Astrocyte of the hippocampus (primary cell): ENCODE results near the gene HTATSF1.

Experiments
- DNase-seq: peaks from one replicate; pipeline ENCODE4 v3.0.0; 2011; ENCODE audit warnings: low read depth, low spot score

The HTATSF1 gene

DNA sequence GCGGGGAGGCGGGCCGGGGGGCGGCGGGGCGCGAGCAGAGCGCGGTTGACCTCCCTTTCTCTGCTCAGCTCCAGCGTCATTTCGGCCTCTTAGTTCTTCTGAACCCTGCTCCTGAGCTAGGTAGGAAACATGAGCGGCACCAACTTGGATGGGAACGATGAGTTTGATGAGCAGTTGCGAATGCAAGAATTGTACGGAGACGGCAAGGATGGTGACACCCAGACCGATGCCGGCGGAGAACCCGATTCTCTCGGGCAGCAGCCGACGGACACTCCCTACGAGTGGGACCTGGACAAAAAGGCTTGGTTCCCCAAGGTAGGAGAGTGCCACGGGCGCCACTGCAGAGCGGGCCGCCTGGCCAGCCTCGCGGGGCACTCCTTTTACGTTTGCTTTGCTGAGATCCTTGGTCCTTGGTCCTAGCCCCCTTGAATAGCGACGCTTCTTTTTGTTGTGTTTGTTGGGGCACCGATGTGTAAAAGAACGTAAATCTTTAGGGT lies at the start of gene HTATSF1:
TSS of gene HTATSF1 (plus strand) at position 37 of the 497 bp plus-strand sequence. CDS start at position 130, 93 bp downstream.
- DNase-seq, result no peak

DNA sequence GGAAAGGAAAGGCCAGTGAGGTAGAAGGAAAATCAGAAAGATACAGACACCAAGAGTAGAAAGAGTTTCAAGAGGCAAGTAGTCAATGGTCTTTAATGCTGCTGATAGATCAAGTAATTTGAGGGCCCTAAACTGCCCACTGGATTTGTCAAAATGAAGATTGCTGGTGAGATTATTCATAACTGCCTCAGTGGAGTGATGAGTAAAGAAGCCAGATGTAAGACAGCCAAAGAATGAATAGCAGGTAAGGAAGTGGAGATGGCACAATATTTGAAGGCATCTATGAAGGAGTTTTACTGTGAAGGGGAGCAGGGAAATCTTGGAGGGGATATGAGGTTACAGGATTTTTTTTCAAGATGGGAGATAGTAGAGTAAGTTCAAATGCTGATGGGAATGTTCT lies 49.4 kb upstream of the HTATSF1 start:
- DNase-seq, result no peak

DNA sequence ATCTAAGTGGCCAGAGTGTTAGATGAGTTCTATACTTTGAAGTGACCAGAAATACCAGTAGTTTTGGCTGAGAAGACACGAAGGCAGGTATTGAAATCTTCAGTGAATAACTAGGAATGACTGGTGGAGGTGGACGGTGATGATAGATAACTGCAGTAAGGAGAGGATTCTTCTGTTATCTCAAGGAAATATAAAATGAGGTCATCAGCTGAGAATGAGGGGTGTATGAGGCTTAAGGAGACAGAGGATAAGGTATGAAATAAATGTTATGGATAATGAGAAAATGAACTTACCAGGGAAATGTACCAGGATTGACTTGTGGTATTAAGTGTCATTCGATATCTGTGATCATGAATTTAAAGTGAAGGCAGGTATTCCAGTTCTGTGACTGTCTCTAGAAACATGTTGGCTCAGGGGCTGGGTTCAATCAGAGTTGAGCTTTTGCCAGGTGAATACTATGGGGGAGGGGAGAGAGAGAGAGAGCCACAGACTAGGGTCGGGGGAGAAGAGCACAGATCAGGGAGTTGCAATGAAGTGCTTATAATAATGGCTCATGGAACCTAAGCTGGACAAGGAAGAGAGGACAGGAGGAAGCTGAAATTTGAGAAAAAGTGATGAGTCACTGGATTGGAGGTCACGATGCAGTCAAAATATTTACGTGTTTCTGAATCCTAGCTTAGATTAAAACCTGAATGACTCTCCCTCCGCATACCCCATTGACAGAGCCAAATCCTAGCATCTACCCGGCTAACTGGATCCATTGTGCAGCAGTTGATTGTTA lies 47.2 kb upstream of the HTATSF1 start:
- no peak for DNase-seq

GRCh38 chrX:136452614-136453013 lies 44.8 kb upstream of the HTATSF1 start:
- DNase-seq, result no peak

DNA sequence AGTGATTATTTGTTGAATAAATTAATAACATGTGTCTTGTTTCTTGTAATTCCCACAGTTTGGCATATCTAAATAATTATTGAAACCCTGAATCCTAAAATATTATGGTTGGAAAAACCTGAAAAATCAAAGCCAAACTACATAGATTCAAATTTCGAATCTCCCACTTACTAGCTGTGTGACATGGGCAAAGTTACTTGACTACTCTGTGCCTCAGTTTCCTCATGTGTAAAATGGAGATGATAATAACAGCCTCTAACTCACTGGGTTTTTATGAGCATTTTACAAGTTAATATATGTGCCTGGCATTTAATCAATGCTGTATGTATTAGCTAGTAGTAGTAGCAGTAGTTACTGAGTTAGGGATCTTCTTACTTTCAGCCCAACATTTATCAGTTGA lies 44.3 kb upstream of the HTATSF1 start:
- no peak for DNase-seq

DNA sequence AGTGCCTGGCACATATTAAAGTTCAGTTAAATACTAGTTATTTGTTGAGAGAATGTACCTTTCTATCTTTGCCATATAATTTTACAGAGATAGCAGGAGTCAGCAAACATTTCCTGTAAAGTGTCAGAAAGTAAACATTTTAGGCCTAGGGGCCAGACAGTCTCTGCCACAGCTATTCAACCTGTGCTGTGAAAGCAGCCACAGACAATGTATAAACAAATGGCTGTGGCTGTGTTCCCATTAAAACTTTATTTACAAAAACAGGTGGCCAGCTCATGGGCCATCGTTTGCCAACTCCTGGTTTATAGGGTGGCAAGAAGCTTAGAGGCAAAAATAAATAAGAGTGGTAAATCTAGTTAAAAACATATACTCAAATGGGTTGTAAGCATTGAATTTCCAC lies 43.6 kb upstream of the HTATSF1 start:
- DNase-seq, result no peak

DNA sequence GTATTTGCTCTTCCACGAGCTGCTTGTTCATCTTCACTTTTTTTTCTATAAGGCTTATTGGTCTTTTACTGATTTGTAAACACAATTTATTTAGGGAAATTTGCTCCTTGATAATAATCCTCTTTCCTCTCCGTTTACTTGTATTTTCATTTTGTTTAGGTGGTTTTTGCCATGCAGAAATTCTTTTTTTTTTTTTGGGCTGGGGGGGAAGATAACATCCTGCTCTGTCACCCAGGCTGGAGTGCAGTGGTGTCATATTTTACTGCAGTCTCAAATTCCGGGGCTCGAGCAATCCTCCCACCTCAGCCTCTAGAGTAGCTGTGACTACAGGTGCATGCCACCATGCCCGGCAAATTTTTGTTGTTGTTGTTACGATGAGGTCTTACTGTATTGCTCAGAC lies 41.3 kb upstream of the HTATSF1 start:
- no peak for DNase-seq

DNA sequence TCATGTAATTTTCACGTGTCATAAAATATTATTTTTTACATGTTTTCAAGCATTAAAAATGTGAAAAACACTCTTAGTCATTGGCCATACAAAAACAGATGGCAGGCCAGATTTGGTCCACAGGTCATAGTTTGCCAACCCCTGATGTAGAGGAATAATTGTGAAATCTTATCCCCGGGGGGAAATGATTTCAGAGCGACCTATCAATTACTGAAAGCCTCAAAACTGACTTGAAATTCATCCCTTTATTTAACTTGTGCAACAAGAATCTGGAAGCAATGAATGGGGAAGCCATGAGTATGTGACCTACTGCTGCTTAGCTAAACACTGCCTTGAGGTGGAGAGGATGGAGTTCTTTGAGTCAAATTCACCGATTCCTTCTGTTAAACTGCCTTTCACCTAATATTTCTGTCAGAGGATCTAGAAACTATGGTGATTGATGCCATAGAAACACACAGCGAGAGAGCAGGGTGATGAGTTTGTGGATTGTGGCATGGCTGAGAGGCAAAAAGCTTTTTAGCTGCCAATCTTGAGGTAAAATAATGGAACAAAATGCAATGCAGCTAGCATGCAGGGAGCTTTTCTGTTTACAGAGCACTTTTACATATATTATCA lies 40.0 kb upstream of the HTATSF1 start:
- no peak for DNase-seq

DNA sequence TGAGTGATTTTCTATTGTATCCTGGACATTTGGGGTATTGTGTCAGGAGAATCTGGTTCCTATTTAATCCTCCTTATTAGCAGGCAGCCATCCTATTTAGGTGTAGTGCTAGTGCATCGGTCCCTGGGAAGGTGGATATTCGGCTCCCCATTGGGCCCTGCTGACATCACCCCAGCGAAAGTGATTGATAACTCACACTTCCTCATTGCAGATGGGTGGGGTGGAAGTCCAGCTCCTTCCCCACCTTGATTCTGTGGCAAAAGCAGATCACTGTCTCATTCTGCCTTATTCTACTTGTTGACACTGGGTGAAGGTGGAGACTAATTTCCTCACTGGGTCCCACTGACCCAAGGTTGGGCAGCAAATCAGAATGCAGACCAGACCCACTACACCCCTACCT lies 32.8 kb upstream of the HTATSF1 start:
- DNase-seq, result no peak

GRCh38 chrX:136467303-136467702 lies 30.1 kb upstream of the HTATSF1 start:
- no peak for DNase-seq

GRCh38 chrX:136468391-136469103 lies 28.8 kb upstream of the HTATSF1 start:
- DNase-seq, result no peak

DNA sequence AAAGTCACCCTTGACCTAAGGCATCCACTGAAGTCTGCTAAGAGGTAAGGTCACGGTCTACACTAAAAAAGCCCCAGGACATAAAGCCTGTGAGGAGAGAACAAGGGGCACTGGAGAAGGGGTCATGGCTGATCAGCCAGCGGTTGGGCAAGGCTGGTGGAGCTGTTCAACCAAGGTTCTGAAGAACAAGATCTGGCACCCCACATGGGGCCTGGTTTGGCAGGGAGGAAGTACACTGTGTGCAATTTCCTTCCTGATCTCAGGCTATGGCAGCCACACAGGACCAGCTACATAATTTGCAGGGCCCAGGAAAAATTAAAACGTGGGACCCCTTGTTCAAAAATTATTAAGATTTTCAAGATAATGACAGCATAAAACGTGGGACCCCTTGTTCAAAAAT lies 23.7 kb upstream of the HTATSF1 start:
- no peak for DNase-seq

DNA sequence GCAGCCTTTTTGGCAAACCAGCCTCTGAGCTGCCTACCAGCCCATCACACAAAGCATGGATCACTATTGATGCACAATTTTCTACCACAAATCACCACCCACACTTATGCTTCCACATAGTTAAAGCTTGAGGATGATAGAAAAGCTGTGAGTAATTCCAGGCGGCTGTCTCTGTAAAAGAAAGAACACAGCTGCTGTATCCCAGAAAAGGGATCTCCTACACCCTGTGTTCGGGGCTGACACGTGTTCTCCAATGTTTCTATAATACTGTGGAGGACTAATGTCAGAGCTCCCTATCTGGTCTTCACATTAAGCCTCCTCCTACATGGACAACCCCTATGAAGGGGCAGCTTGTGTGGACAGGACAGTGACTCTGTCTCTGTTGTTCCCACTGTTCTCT lies 22.2 kb upstream of the HTATSF1 start:
- no peak for DNase-seq

GRCh38 chrX:136476501-136476900 lies 20.9 kb upstream of the HTATSF1 start:
- no peak for DNase-seq

GRCh38 chrX:136477026-136477425 lies 20.4 kb upstream of the HTATSF1 start:
- DNase-seq, result no peak

DNA sequence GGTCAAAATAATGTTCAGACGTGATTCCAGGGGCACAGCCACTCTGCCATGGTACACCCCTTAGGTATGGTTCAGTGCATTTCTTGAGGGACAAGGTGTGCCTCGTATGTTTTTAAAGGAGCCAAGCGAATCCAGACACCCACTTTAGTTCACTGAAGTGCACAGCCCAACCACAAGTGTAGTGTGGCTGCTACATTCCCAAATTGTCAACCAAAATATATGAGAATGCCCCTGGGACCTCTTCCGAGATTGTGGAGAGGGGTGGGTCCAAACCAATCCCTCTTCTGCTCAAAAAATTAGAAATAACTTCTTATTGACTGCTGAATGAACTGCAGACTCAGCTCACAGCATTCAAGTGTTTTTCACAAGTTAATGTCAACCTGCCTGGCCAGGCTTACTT lies 17.0 kb upstream of the HTATSF1 start:
- no peak for DNase-seq

DNA sequence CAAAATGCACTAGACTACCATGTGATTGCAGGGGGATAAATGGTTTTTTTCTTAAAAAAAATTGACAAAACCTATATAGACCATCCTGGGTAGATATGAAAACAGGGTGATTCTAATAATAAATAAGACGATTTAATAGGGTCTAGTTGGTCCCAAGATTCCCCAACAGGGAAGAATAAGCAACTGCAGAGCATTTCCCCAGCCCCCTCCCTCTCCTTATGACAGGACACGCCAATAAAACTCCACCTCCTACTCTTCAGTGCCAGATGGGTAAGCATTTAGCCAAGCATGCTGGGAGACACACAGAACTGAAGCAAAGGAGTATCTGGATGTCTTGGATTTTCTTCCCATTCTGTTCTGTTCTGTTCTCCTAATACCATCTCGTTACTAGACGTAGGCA lies 9.7 kb upstream of the HTATSF1 start, which contains the start of gene BRS3:
TSS of gene BRS3 (plus strand) at position 301 of the 400 bp plus-strand sequence. CDS start 168 bp downstream, outside the sequence.
- no peak for DNase-seq

GRCh38 chrX:136488706-136489105 lies 8.7 kb upstream of the HTATSF1 start:
- DNase-seq, result no peak

- DNase-seq, result no peak
Observed at GRCh38 chrX:136491832-136492231, 5.6 kb upstream of the HTATSF1 start.

- DNase-seq, result no peak
Observed at GRCh38 chrX:136493011-136493410, 4.4 kb upstream of the HTATSF1 start.

- DNase-seq, result no peak
Observed at GRCh38 chrX:136495043-136495442, 2.3 kb upstream of the HTATSF1 start.

GRCh38 chrX:136496186-136496763 lies 1.1 kb upstream of the HTATSF1 start:
- no peak for DNase-seq
